G401 (cell line): ENCODE data around the gene CDH5. TPM values are rescaled to one million over a fixed set of nuclear protein-coding genes. Genes with fewer than 3 reads are reported as not detected.

Experiments
- DNase-seq: peaks from one replicate; pipeline ENCODE4 v3.0.0-alpha.2; 2015; ENCODE audit warnings: low spot score
- in situ Hi-C: cut with HindIII; loops from 2 replicates; pipeline ENCODE4 v1.10.0; 2016; ENCODE audit warnings: low sequenced_read_pairs, mixed read lengths
- total RNA-seq: library from RNA; depleted of rRNA; stranded (reverse); fragments of >200 nt; shearing (Covaris generic); gene quantifications from 2 replicates; pipeline ENCODE4 v1.2.3, GENCODE V29; 2014

Gene CDH5
- total RNA-seq, 1 experiment from 2014 or later, result not detected

DNA sequence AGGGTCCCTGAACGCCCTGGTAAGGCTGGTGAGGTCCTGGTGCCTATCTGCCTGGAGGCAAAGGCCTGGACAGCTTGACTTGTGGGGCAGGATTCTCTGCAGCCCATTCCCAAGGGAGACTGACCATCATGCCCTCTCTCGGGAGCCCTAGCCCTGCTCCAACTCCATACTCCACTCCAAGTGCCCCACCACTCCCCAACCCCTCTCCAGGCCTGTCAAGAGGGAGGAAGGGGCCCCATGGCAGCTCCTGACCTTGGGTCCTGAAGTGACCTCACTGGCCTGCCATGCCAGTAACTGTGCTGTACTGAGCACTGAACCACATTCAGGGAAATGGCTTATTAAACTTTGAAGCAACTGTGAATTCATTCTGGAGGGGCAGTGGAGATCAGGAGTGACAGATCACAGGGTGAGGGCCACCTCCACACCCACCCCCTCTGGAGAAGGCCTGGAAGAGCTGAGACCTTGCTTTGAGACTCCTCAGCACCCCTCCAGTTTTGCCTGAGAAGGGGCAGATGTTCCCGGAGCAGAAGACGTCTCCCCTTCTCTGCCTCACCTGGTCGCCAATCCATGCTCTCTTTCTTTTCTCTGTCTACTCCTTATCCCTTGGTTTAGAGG lies 37.1 kb downstream of the CDH5 start:
- in situ Hi-C loops, result no loop called here
- no peak for DNase-seq

DNA sequence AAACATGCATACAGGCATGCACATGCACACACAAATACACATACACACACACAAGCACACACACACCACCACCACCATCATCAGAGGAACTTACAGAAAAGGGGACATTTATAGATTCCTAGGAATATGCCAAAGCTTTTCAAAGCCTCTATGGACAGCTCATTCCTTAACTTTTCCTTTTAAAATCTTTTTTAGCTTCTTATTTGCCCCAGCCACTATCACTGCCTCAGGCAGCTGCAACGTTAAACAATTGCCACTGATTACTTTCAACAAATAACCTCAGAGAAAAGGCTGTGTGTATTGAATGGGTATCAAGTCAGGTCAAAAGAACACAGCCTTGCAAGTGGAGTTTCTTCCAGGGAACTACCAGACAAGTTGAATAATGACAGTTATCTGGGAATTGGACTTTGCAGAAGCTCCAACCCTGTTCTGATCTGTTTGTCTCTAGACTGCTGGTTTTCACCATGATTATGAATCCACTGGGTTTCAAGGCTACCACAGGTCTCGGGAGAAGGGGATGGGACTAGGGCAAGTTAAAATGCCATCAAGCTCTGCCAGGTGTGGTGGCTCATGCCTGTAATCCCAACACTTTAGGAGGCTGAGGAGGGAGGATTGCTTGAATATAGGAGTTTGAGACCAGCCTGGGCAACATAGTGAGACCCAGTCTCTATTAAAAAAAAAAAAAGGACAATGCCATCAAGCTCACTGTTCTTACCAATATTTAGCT lies 38.7 kb downstream of the CDH5 start:
- in situ Hi-C loops, result no loop called here
- DNase-seq, result no peak

DNA sequence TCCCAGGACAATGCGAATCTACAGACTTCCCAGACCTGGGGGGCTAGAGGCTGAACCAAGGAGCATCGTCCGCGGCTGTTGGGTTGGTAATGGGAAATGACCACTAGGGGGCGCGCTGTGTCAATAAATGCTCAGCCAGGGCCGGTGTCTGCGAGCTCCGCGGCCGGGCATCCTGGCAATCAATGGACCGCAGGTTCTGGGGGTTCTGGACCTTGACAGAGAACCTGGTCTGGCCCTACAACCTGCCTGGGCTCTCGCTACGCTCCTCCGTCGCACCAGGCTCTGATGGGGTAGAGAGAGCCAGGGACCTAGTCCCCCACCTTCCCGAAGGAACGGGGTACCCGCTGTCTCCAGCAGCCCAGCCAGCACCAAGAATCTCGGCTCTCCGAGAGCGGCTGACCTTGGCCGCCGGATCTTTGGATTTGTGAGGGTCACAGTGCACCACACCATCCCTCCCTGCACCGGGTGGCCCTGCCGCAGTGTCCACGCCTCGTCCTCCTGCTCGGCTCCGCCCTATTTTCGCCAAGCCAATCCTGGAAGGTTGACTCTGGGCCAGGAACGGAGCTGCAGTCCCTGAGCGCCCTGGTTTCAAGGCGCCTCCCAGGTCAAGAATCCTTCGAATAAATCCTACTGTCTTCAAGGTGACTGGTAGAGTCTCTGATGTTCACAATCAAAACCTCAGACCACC lies 40.2 kb downstream of the CDH5 start:
- peak; percentile 88 for DNase-seq
- in situ Hi-C loops, result no loop called here

GRCh38 chr16:66408163-66409048 lies 41.9 kb downstream of the CDH5 start:
- in situ Hi-C loops, result no loop called here
- DNase-seq, result no peak

- in situ Hi-C loops, result no loop called here
- no peak for DNase-seq
Observed at GRCh38 chr16:66409156-66409555, 42.7 kb downstream of the CDH5 start.

- in situ Hi-C loops, result no loop called here
- no peak for DNase-seq
Observed at GRCh38 chr16:66412182-66412581, 45.7 kb downstream of the CDH5 start.

GRCh38 chr16:66414891-66415290 lies 48.4 kb downstream of the CDH5 start:
- in situ Hi-C loops, result no loop called here
- no peak for DNase-seq

DNA sequence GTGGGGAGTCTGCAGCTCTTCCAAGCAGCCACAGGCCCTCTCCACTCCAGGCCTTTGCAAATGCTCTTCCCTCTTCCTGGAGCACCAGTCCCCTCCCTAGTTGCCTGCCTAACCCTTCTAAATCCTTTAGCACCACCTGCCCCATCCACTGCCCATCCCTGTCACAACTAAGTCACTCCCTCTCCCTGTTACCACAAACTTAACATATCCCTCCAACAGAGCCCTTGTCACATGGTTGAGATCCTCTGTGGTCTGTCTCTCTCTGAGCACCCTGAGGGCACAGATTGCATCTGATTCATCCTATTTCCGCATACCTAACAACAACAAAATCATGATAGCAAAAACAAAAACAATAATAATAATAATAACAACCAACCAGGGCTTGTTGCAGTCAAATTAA lies 49.6 kb downstream of the CDH5 start:
- in situ Hi-C loops, result no loop called here
- no peak for DNase-seq

DNA sequence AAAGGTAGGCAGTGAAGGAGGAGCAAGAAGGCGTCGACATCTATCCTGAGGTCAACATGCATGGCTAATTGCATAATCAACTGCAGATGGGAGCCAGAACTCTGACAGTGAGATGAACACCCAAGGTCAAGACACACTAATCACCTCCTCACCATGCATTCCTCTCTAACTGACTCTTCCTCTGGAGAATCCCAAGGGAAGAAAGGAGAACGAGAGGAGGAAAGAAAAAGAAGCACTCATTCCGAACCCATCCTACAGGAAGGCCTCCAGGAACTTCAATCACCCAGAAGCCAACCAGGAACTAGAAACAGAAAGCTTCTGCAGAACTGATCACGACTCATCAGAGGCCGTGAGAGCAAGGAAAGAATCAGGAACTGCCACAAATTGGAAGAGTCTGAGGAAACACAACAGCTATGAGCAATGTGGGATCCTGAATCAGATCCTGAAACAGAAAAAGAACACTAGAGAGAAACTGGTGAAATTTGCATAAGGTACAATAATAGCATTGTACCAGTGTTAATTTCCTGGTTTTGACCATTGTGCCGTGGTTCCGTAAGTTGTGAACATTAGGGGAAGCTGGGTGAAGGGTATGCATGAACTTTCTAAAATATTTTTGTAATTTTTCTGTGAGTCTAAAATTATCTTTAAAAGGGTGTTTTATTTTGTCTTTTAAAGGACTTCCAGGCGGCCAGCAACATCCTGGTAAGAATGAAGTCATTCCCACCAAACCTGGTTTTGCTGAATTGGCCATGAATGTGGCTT lies 50.6 kb downstream of the CDH5 start:
- no peak for DNase-seq
- in situ Hi-C loops, result no loop called here

DNA sequence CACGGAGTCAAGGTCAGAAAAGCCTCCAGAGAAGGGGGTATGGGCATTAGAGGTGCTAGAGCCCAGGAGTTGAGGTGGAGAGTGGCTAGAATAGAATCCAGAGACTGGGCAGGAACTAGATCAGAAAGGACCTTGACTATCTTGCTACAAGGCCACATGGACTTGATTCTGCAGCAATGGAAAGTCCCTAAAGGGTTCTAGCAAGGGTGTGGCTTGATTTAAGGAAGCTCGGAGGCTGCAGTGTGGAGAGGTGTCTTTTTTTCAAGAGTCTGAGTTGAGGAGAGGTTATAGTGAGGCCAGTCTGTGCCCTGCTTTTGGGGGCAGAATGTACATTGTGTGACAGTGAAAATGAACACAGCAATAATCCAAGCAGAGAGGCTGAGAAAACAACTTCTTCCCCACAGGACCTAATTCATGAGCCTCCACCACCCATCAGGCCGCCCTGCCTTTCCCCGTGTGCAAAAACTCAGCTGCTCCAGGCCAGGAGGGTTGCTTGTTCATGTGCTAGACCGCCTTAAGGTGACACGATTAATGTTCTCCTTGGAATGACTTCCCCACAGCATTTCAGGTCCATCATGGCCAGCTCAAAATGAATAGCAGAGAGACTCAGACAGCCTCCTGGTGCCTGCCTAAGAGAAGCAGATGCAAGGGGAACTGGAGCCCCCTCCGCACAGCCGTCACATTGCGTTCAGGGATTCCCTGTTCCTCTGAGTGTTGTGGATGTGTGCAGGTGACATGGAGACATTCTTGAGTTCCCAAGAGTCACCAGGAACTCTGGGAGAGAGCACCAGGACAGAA lies 51.9 kb downstream of the CDH5 start:
- DNase-seq, result no peak
- in situ Hi-C loops, result no loop called here

DNA sequence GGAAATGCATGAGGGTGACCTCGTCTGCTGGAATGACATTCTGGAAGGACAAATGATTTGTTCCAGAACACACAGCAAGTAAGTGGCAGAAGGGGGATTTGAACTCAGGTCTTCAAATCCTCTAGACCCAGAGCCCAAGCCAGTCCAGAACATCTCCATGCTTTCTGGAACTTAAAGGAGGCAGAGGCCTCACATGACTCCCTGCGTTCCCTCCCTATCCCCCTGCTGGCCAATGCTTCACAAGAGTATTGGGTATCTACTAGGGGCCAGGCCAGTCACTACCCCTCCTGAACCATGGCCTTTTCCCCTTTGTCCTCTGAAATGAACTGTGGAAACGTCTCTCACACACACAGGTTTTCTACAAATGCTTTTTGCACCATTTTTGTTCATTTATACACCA lies 53.0 kb downstream of the CDH5 start:
- DNase-seq, result no peak
- in situ Hi-C loops, result no loop called here

DNA sequence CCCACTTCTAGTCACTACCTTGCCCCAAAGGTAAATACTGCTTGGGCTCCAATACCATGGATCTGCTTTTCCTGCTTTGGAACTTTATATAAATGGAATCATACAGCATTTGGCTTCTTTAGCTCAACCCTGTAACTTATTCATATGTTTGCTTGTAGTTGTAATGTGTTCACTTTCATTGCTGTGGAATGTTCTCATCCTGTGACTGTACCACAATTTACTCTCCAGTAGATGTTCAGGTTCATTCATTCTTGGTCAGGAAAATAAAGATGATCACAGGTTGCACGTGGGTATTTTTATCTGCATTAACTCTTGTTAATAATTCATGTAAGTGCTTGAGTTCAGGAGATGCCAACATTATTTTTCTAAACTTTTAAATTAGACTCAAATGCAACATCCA lies 53.9 kb downstream of the CDH5 start:
- in situ Hi-C loops, result no loop called here
- no peak for DNase-seq

GRCh38 chr16:66421891-66422290 lies 55.4 kb downstream of the CDH5 start:
- in situ Hi-C loops, result no loop called here

DNA sequence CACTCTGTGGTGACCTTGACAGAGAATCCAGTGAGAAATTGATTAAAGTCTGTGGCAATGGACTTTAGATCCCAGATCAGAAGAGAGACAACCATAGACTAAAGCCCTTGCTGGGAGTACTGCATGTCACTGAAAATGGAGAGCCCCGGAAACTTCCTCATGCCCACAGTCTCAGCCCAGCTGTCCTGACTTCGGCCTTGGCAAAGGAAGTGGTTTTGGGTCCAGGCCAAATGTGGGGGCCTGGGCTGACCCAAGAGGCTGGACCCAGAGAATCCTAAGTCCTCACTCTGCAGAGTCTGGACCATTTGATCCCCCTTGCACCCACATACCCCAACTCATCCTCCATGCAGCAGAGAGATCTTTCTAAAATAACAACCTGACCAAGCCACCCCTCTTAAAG lies 55.9 kb downstream of the CDH5 start:
- no peak for DNase-seq
- in situ Hi-C loops, result no loop called here

More at GRCh38 chr16:66421891-66422290, 55.4 kb downstream of the CDH5 start:
- DNase-seq, result no peak

GRCh38 chr16:66423177-66423576 lies 56.7 kb downstream of the CDH5 start:
- in situ Hi-C loops, result no loop called here
- DNase-seq, result no peak

- in situ Hi-C loops, result no loop called here
- DNase-seq, result no peak
Observed at GRCh38 chr16:66425651-66426050, 59.2 kb downstream of the CDH5 start.

DNA sequence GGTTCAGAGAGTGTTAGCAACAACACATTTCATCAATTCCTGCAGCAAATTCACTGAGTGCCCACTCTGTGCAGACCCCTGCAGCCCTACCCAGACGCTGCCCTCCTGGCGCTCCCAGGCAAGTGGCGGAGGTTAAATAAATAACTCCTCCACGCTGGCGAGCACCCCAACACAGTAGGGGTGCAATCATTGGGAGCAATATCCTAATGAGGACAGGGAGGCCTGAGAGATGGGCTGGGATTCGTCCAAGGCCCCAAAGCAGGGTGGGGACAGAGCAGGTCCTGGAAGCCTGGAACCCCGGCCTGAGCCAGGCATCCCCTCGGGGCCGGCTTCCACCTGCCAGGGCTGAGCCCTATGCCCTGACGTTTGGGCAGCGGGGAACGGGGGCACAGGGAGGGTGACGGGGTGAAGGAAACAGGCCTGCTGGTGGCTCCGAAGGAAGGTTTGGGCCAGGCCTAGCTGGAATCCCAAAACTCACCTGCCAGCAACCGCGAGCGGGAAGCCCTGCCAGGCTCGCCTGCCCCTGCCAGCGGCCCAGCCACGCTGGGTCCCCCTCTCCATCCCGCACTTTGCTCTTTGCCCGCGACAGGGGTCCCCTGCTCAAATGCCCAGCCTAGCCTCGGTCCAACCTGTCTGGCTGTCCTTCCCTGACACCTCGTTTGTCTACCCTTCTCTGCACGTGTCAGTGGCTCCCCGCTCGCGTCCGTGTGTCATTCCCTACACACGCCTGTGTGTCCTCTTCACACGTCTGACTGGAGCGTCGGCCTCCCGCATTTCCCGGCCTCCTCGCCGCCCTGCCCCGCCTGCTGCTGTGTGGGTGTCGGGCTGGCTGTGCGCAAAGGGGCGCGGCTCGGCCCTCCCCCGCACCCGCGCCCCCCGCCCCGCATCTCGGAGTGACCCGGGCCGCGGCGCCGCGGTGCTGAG lies 59.9 kb downstream of the CDH5 start:
- in situ Hi-C loops, result no loop called here
- no peak for DNase-seq
